IgD-negative memory B cell (primary cell): Measurements from ENCODE around the gene PLXNB2. TPM values are rescaled to one million over a fixed set of nuclear protein-coding genes. Genes with fewer than 3 reads are reported as not detected.
A peak's percentile ranks its signal among the peaks of the same experiment; 100 is the strongest.

Source experiments
- H3K27ac Mint-ChIP-seq, 3 donors: one replicate each; pipeline ENCODE4 v1.8.0; 2020 to 2022; ENCODE audit warnings: mild to moderate bottlenecking in 3 of 3, mixed read lengths in 3 of 3, moderate library complexity in 1 of 3
- H3K27me3 Mint-ChIP-seq: one replicate; pipeline ENCODE4 v1.8.0; 2021; ENCODE audit warnings: mixed read lengths
- H3K36me3 Mint-ChIP-seq: one replicate; pipeline ENCODE4 v1.8.0; 2020; ENCODE audit warnings: mild to moderate bottlenecking, mixed read lengths
- H3K4me1 Mint-ChIP-seq, 3 donors: one replicate each; pipeline ENCODE4 v1.8.0; 2020 to 2022; ENCODE audit warnings: mixed read lengths in 3 of 3, mild to moderate bottlenecking in 1 of 3
- H3K4me3 Mint-ChIP-seq, 4 donors: one replicate each; pipeline ENCODE4 v1.8.0; 2020 to 2022; ENCODE audit warnings: mild to moderate bottlenecking in 4 of 4, mixed read lengths in 4 of 4, moderate library complexity in 3 of 4
- H3K9me3 Mint-ChIP-seq, 3 donors: one replicate each; pipeline ENCODE4 v1.8.0; 2020 to 2021; ENCODE audit warnings: mixed read lengths in 3 of 3, mild to moderate bottlenecking in 1 of 3
- polyA plus RNA-seq: library from polyadenylated mRNA; unstranded; fragments of 300-500 nt; fragmentation: Illumina TruSeq; gene quantifications from one replicate; pipeline ENCODE4 v1.2.3, GENCODE V29; 2021

Gene PLXNB2
- polyA plus RNA-seq, 1 donor from 2014 or later: 2.7 TPM

- Mint-ChIP-seq H3K27ac (no peak overlapping the region), H3K27me3 (peaks cover 7% of the 10 kb centered on the region), H3K36me3 (no peaks in the 10 kb centered on the region), H3K9me3 (no peaks in the 10 kb centered on the region), H3K4me3 (no peak overlapping the region), H3K4me1 (peaks cover 8 to 13% (median 11%) of the 10 kb centered on the region in 3 donors)
Observed at GRCh38 chr22:50287731-50288130, 19.7 kb downstream of the PLXNB2 start.

DNA sequence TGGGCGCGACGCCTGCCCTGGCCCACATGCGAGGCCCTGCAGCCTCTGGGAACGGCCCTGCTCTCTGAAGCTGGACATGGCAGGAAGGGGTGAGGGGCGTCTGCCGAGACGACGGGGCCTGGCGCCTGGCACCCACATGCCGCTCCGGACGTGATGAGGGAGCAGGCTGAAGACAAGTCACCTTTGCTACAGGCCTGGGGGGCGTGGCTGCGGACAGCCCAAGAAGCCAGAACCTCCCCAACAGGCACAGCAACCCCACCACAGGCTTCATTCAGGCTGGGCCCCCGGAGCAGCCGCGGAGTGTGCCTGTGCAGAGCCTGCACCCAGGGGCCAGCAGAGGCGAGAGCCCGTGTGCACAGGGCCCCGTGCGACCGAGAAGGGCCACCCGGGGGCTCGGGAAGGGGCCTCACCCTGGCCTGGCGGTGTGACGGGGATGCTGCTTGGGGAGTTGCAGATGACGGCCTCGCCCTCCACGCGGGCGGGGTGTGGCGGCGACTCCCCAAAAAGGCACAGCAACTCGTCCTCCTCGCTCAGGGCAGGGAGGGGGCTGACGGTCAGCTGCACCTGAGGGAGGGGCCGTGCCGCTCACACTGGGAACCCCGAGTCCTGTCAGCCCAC, 20.6 kb downstream of the PLXNB2 start:
- no peak overlapping the region for H3K4me3 Mint-ChIP-seq
- no peaks in the 10 kb centered on the region for H3K27me3 Mint-ChIP-seq
- peaks cover 0 to 5% (median 3%) of the 10 kb centered on the region in 3 donors for H3K4me1 Mint-ChIP-seq
- no peaks in the 10 kb centered on the region for H3K36me3 Mint-ChIP-seq
- no peaks in the 10 kb centered on the region for H3K9me3 Mint-ChIP-seq
- H3K27ac Mint-ChIP-seq: no peak overlapping the region

DNA sequence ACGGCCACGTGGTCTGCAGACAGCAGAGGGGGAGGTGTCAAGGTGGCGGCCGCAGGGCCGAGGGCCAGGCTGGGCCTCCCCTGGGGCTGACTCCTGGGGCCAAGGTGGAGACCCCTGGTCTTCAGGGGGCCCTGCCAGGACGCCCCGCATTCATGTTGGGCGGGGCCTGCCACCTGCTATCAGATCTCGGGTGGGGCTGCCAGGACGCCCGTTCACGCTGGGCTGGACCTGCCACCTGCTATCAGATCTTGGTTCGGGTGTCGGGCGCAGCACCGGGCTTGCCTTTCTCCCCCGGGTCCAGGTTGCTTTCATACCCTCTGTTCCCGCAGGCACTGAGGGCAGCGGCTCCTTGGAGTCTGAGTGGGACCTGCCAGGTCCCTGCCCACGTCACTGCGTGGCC, 21.2 kb downstream of the PLXNB2 start:
- no peaks in the 10 kb centered on the region for H3K9me3 Mint-ChIP-seq
- no peaks in the 10 kb centered on the region for H3K27me3 Mint-ChIP-seq
- H3K36me3 Mint-ChIP-seq: no peaks in the 10 kb centered on the region
- H3K4me1 Mint-ChIP-seq: peaks cover 0 to 2% (median 2%) of the 10 kb centered on the region in 3 donors
- no peak overlapping the region for H3K27ac Mint-ChIP-seq
- H3K4me3 Mint-ChIP-seq: no peak overlapping the region

DNA sequence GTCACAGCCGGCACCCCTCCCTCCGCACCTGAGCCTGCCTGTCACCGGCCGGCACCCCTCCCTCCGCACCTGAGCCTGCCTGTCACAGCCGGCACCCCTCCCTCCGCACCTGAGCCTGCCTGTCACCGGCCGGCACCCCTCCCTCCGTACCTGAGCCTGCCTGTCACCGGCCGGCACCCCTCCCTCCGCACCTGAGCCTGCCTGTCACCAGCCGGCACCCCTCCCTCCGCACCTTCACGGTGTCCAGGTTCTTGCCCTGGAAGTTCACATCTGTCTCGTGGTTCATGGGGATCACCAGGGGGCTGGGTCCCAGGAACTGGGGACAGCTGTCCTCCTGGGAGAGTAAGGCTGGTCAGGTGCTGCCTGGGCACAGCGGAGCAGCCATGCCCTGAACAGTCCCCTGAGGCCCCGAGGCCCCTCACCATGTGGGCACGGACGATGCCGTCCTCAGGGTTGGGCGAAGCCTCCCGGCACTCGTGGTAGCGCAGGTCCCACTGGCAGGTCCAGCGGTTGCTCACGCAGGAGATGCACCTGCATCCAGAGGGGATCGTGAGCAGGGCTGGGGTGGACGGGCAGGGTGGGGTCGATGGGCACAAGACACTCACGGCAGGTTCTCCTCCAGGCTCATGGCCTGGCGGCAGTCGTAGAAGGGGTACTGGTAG, 21.7 kb downstream of the PLXNB2 start:
- Mint-ChIP-seq H3K27ac (no peak overlapping the region), H3K9me3 (no peaks in the 10 kb centered on the region), H3K4me3 (peak overlapping the region in 1 of 4 donors; percentile 17), H3K27me3 (no peaks in the 10 kb centered on the region), H3K4me1 (peaks cover 0 to 1% (median 0%) of the 10 kb centered on the region in 3 donors), H3K36me3 (no peaks in the 10 kb centered on the region)

GRCh38 chr22:50284479-50284878, 23.0 kb downstream of the PLXNB2 start:
- H3K4me3 Mint-ChIP-seq: no peak overlapping the region
- H3K4me1 Mint-ChIP-seq: peaks cover 0 to 1% (median 0%) of the 10 kb centered on the region in 3 donors
- H3K27ac Mint-ChIP-seq: no peak overlapping the region
- H3K27me3 Mint-ChIP-seq: no peaks in the 10 kb centered on the region
- no peaks in the 10 kb centered on the region for H3K36me3 Mint-ChIP-seq
- no peaks in the 10 kb centered on the region for H3K9me3 Mint-ChIP-seq

- Mint-ChIP-seq H3K4me1 (peaks cover 0 to 1% (median 0%) of the 10 kb centered on the region in 3 donors), H3K36me3 (no peaks in the 10 kb centered on the region), H3K27ac (no peak overlapping the region), H3K27me3 (no peaks in the 10 kb centered on the region), H3K4me3 (no peak overlapping the region), H3K9me3 (no peaks in the 10 kb centered on the region)
Observed at GRCh38 chr22:50283821-50284220, 23.6 kb downstream of the PLXNB2 start.

GRCh38 chr22:50282361-50283155, 24.9 kb downstream of the PLXNB2 start:
- Mint-ChIP-seq H3K4me3 (no peak overlapping the region), H3K36me3 (no peaks in the 10 kb centered on the region), H3K27ac (no peak overlapping the region), H3K27me3 (no peaks in the 10 kb centered on the region), H3K4me1 (peaks cover 0 to 1% (median 0%) of the 10 kb centered on the region in 3 donors), H3K9me3 (no peaks in the 10 kb centered on the region)

- no peaks in the 10 kb centered on the region for H3K9me3 Mint-ChIP-seq
- no peaks in the 10 kb centered on the region for H3K36me3 Mint-ChIP-seq
- H3K4me1 Mint-ChIP-seq: peaks cover 0 to 1% (median 0%) of the 10 kb centered on the region in 3 donors
- H3K4me3 Mint-ChIP-seq: no peak overlapping the region
- no peaks in the 10 kb centered on the region for H3K27me3 Mint-ChIP-seq
- H3K27ac Mint-ChIP-seq: no peak overlapping the region
Observed at GRCh38 chr22:50281957-50282356, 25.5 kb downstream of the PLXNB2 start.

DNA sequence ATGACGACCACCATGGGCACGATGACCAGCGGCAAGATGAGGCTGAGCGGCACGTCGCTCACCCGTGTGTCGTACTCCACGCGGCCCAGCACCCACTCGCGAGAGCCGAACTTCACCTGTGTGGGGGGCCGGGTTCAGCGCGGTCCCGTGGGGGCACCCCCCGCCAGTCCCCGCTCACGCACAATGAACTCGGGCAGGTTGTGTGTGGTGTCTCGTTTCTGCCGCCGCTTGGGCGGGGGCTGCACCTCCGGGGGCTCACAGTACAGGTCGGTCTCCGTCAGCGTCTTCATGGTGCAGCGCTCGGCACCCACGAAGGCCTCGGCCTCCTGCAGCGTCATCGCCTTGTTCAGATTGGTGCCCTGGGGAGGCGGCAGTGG, 26.1 kb downstream of the PLXNB2 start:
- Mint-ChIP-seq H3K4me3 (no peak overlapping the region), H3K27me3 (no peaks in the 10 kb centered on the region), H3K27ac (no peak overlapping the region), H3K36me3 (no peaks in the 10 kb centered on the region), H3K9me3 (no peaks in the 10 kb centered on the region), H3K4me1 (peaks cover 0 to 1% (median 0%) of the 10 kb centered on the region in 3 donors)

DNA sequence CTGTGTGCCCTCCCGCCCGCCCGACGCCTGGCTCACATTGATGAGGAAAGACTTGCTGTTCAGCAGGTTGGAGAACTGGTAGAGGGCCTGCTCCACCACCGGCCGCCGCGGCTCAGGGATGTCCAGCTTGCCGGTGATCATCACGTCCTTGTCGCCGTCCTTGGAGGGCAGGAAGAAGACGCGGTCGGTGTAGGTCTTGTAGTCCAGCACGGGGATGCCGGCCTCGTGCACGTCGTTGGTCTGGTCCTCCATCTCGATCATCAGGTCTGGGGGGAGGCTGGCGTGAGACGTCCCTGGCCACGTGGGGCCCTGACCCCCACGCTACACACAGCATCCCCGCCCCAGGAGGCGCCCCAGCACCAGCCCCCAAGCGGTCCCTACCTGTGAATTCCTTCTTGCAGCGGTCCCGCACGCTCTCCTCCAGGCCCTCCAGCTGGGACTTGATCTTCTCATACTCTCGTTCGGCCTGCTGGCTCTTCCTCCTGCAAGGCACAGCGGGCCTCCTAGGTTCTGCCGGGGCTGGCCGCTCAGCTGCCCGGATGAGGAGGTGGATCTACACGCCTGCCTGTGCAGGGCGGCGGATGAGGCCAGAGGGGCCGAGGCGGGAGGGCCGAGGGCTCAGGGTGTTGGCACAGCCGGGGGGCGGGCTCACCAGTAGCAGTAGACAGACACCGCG, 26.6 kb downstream of the PLXNB2 start:
- Mint-ChIP-seq H3K36me3 (no peaks in the 10 kb centered on the region), H3K27me3 (no peaks in the 10 kb centered on the region), H3K4me3 (no peak overlapping the region), H3K9me3 (no peaks in the 10 kb centered on the region), H3K4me1 (peaks cover 0 to 1% (median 0%) of the 10 kb centered on the region in 3 donors), H3K27ac (peak overlapping the region in 1 of 3 donors; percentile 28)

- Mint-ChIP-seq H3K4me3 (no peak overlapping the region), H3K9me3 (no peaks in the 10 kb centered on the region)
Observed at GRCh38 chr22:50280022-50280707, 27.3 kb downstream of the PLXNB2 start.

GRCh38 chr22:50278956-50279619, 28.4 kb downstream of the PLXNB2 start:
- Mint-ChIP-seq H3K27me3 (no peaks in the 10 kb centered on the region), H3K4me3 (peak overlapping the region in 1 of 4 donors; percentile 28), H3K36me3 (no peaks in the 10 kb centered on the region), H3K9me3 (no peaks in the 10 kb centered on the region), H3K4me1 (no peaks in the 10 kb centered on the region), H3K27ac (peak overlapping the region in 1 of 3 donors; percentile 79)

More at GRCh38 chr22:50280022-50280707, 27.3 kb downstream of the PLXNB2 start:
- Mint-ChIP-seq H3K27me3 (no peaks in the 10 kb centered on the region), H3K36me3 (no peaks in the 10 kb centered on the region), H3K27ac (no peak overlapping the region), H3K4me1 (peaks cover 0 to 1% (median 0%) of the 10 kb centered on the region in 3 donors)

- Mint-ChIP-seq H3K27ac (no peak overlapping the region), H3K27me3 (no peaks in the 10 kb centered on the region), H3K4me1 (no peaks in the 10 kb centered on the region), H3K4me3 (no peak overlapping the region), H3K36me3 (no peaks in the 10 kb centered on the region), H3K9me3 (no peaks in the 10 kb centered on the region)
Observed at GRCh38 chr22:50278461-50278860, 29.0 kb downstream of the PLXNB2 start.

- no peaks in the 10 kb centered on the region for H3K36me3 Mint-ChIP-seq
- H3K27me3 Mint-ChIP-seq: no peaks in the 10 kb centered on the region
- no peaks in the 10 kb centered on the region for H3K9me3 Mint-ChIP-seq
- H3K27ac Mint-ChIP-seq: no peak overlapping the region
- H3K4me1 Mint-ChIP-seq: no peaks in the 10 kb centered on the region
- peak overlapping the region in 1 of 4 donors; percentile 28 for H3K4me3 Mint-ChIP-seq
Observed at GRCh38 chr22:50277761-50278160, 29.7 kb downstream of the PLXNB2 start.
